Transverse colon (tissue), 4 donors: ENCODE measurements around the gene INTS15. TPM values are rescaled to one million over a fixed set of nuclear protein-coding genes. Genes with fewer than 3 reads are reported as not detected.

Source experiments
- DNase-seq: peaks from one replicate; pipeline ENCODE4 v3.0.0-alpha.2; 2019
- H3K27ac ChIP-seq, 4 donors: fragments of 200-600 bp; sonication (generic); 2 replicates each; pipeline ENCODE4 v1.5.1; 2016 to 2018; ENCODE audit warnings: inconsistent platforms in 4 of 4
- H3K27me3 ChIP-seq: fragments of 200-600 bp; sonication (generic); 2 replicates; pipeline ENCODE4 v1.5.1; 2017; ENCODE audit warnings: inconsistent platforms
- H3K36me3 ChIP-seq, 4 donors: fragments of 200-600 bp; sonication (generic); 2 replicates each; pipeline ENCODE4 v1.5.1; 2017 to 2019; ENCODE audit warnings: inconsistent platforms in 4 of 4
- H3K4me1 ChIP-seq, 4 donors: fragments of 200-600 bp; sonication (generic); 2 replicates each; pipeline ENCODE4 v1.5.1; 2017 to 2020; ENCODE audit warnings: inconsistent platforms in 4 of 4
- H3K4me3 ChIP-seq, 4 donors: fragments of 200-600 bp; sonication (generic); 1 replicate in 1 of 4; 2 replicates in 3 of 4; pipeline versions ENCODE4 v1.5.1 to v1.6.1; 2017 to 2019; ENCODE audit warnings: inconsistent platforms in 4 of 4
- H3K9me3 ChIP-seq, 2 donors: fragments of 200-600 bp; sonication (generic); 2 replicates each; pipeline ENCODE4 v1.5.1; 2017 to 2019; ENCODE audit warnings: inconsistent platforms in 2 of 2
- EP300 ChIP-seq: sonication (generic); formaldehyde crosslinking; IDR thresholded peaks from one replicate; pipeline ENCODE4 v1.6.1; 2017; ENCODE audit warnings: antibody characterized with exemption, low read depth
- POLR2A ChIP-seq: fragments of 450-650 bp; IDR thresholded peaks from one replicate; pipeline ENCODE4 v1.6.1; 2016; ENCODE audit warnings: antibody characterized with exemption, mild to moderate bottlenecking, moderate library complexity
- POLR2AphosphoS5 ChIP-seq, 3 donors: sonication (generic); formaldehyde crosslinking; IDR thresholded peaks; one replicate each; pipeline ENCODE4 v1.6.1; 2016; ENCODE audit warnings: antibody characterized with exemption in 3 of 3
- WGBS, 2 donors: methylation state at CpG; one replicate each; pipeline ENCODE4 v1.1.5; 2018; ENCODE audit warnings: low coverage in 1 of 2; 5-methylcytosine and 5-hydroxymethylcytosine counted together
- in situ Hi-C, 4 donors: fragments of 200-750 bp; cut with MboI; loops; one replicate each; pipeline versions ENCODE4 v1.15.0 to v1.15.1; 2017; ENCODE audit warnings: low sequenced_read_pairs in 3 of 4, low pct_ligation_motif_present in 1 of 4, low pct_unique_long_range_greater_than_20kb in 1 of 4
- intact Hi-C: fragments of 100-400 bp; cut with DNase I; formaldehyde crosslinking; loops from one replicate; pipeline ENCODE4 v1.15.1; 2023; ENCODE audit warnings: low total_unique reads
- total RNA-seq, 4 donors: library from RNA; depleted of rRNA; stranded (reverse); fragments of >200 nt; gene quantifications; one replicate each; pipeline ENCODE4 v1.1.0, GENCODE V29; 2016
- TF ChIP-seq, protein P1 (sequence below), 5 experiments: fragments of 200-600 bp in 3 of 5; fragments of 450-650 bp in 2 of 5; sonication (generic) in 3 of 5; IDR thresholded peaks; 1 replicate in 2 of 5; 2 replicates in 3 of 5; pipeline ENCODE4 v1.5.1; 2016 to 2017; ENCODE audit warnings: antibody characterized with exemption in 5 of 5, inconsistent platforms in 3 of 5, mild to moderate bottlenecking in 2 of 5, moderate library complexity in 1 of 5

The INTS15 gene
- total RNA-seq, 4 donors from 2014 or later, result 21.8 to 56.5 (median 32.6) TPM

- H3K9me3 ChIP-seq, result no peaks in the 10 kb centered on the region
- no peak for DNase-seq
- 89 to 94% methylated on average over 6 to 10 of the region's 10 CpGs for WGBS, 2 donors
- in situ Hi-C loops, result no loop called here
- no peak overlapping the region for H3K27ac ChIP-seq
- no peak overlapping the region for H3K4me3 ChIP-seq
- H3K36me3 ChIP-seq, result peaks cover 0 to 38% (median 13%) of the 10 kb centered on the region in 4 donors
- H3K27me3 ChIP-seq, result no peaks in the 10 kb centered on the region
- H3K4me1 ChIP-seq, result no peaks in the 10 kb centered on the region
- TF ChIP-seq POLR2AphosphoS5 (IDR thresholded peaks at IDR 0.05) (no peak), EP300 (no peak), POLR2A (no peak)
- TF ChIP-seq, protein P1, sequence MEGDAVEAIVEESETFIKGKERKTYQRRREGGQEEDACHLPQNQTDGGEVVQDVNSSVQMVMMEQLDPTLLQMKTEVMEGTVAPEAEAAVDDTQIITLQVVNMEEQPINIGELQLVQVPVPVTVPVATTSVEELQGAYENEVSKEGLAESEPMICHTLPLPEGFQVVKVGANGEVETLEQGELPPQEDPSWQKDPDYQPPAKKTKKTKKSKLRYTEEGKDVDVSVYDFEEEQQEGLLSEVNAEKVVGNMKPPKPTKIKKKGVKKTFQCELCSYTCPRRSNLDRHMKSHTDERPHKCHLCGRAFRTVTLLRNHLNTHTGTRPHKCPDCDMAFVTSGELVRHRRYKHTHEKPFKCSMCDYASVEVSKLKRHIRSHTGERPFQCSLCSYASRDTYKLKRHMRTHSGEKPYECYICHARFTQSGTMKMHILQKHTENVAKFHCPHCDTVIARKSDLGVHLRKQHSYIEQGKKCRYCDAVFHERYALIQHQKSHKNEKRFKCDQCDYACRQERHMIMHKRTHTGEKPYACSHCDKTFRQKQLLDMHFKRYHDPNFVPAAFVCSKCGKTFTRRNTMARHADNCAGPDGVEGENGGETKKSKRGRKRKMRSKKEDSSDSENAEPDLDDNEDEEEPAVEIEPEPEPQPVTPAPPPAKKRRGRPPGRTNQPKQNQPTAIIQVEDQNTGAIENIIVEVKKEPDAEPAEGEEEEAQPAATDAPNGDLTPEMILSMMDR (IDR thresholded peaks at IDR 0.05), result no peak
- intact Hi-C loops, result no loop called here
These were observed 60.3 kb downstream of the INTS15 start for GRCh38 chr7:6650086-6650485.

DNA sequence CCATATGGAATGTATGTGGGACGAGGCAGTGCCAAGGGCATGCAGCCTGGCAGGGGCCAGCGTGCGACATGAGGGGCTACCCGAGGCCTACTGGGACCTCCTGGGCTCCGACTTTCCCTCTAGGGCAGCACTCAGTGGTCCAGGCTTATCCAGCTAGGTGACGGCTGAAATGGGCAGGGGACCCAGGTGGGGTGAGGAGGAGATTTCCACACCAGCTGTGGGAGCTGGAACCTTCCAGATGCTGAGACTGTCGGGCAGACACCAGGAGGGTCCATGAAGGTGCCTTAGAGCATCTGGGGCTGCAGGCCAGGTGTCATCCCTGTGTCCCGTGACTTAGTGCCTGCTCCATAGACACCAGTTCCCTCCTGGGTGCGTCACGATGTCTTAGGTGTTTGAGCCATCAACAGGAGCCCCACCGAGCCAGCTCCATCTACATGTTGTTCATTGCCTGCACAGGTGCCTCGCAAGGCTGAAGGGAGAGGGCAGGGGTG, 60.7 kb downstream of the INTS15 start:
- no peaks in the 10 kb centered on the region for H3K27me3 ChIP-seq
- WGBS, 2 donors, result 96% methylated on average over 12 of the region's 12 CpGs; no CpG with 5 or more reads in 1 of the 2 donors
- TF ChIP-seq POLR2AphosphoS5 (IDR thresholded peaks at IDR 0.05) (no peak), EP300 (no peak), POLR2A (no peak)
- TF ChIP-seq, protein P1 (IDR thresholded peaks at IDR 0.05), result no peak
- no peak overlapping the region for H3K27ac ChIP-seq
- no peak overlapping the region for H3K4me3 ChIP-seq
- intact Hi-C loops, result no loop called here
- no peaks in the 10 kb centered on the region for H3K4me1 ChIP-seq
- no peak for DNase-seq
- in situ Hi-C loops, result no loop called here
- H3K9me3 ChIP-seq, result no peaks in the 10 kb centered on the region
- peaks cover 0 to 38% (median 12%) of the 10 kb centered on the region in 4 donors for H3K36me3 ChIP-seq

- DNase-seq, result no peak
- TF ChIP-seq POLR2AphosphoS5 (IDR thresholded peaks at IDR 0.05) (no peak), EP300 (no peak), POLR2A (no peak)
- TF ChIP-seq, protein P1 (IDR thresholded peaks at IDR 0.05), result no peak
- Histone ChIP-seq H3K4me1 (no peaks in the 10 kb centered on the region), H3K27me3 (no peaks in the 10 kb centered on the region), H3K4me3 (no peak overlapping the region), H3K36me3 (peaks cover 0 to 38% (median 12%) of the 10 kb centered on the region in 4 donors), H3K27ac (no peak overlapping the region), H3K9me3 (no peaks in the 10 kb centered on the region)
- in situ Hi-C loops, result no loop called here
- 96 to 98% methylated on average over 9 to 31 of the region's 32 CpGs for WGBS, 2 donors
- intact Hi-C loops, result no loop called here
These were observed 62.1 kb downstream of the INTS15 start for GRCh38 chr7:6651851-6652445.

DNA sequence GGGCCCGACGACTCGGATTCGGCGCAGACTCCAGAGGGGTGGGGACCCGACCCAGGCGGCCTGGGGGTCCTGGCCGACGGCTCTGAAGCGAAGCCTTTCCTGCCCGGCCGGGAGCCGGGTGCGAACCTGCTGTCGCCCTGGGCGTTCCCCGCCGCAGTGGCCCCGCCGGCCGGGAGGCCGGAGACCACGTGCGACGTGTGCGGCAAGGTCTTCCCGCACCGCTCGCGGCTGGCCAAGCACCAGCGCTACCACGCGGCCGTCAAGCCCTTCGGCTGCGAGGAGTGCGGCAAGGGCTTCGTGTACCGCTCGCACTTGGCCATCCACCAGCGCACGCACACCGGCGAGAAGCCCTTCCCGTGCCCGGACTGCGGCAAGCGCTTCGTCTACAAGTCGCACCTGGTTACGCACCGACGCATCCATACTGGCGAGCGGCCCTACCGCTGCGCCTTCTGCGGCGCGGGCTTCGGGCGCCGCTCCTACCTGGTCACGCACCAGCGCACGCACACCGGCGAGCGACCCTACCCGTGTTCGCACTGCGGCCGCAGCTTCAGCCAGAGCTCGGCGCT, 62.7 kb downstream of the INTS15 start:
- Histone ChIP-seq H3K9me3 (no peaks in the 10 kb centered on the region), H3K27me3 (no peaks in the 10 kb centered on the region), H3K27ac (no peak overlapping the region), H3K4me1 (no peaks in the 10 kb centered on the region), H3K36me3 (peaks cover 0 to 38% (median 12%) of the 10 kb centered on the region in 4 donors), H3K4me3 (no peak overlapping the region)
- in situ Hi-C loops, result no loop called here
- WGBS, 2 donors, result 80 to 96% methylated on average over 2 to 75 of the region's 75 CpGs
- DNase-seq, result no peak
- TF ChIP-seq POLR2AphosphoS5 (IDR thresholded peaks at IDR 0.05), result no peak
- TF ChIP-seq EP300, result no peak
- no peak for TF ChIP-seq POLR2A
- TF ChIP-seq, protein P1 (IDR thresholded peaks at IDR 0.05), result no peak
- intact Hi-C loops, result no loop called here
